ENCODE measurements around the gene HAGHL.
A peak's percentile ranks its signal among the peaks of the same experiment; 100 is the strongest.

The HAGHL gene

GRCh38 chr16:720990-721764 is 5.7 kb upstream of the HAGHL start, which contains the start of gene ANTKMT:
Gene ANTKMT (plus strand): TSS chr16:721146. CDS start chr16:721275, 129 bp downstream.
- DNase-seq (ENCODE audit: low read depth): peak; percentile 49

- no peak for DNase-seq (ENCODE audit: low read depth)
Observed at GRCh38 chr16:721765-722540, 5.0 kb upstream of the HAGHL start.

GRCh38 chr16:722835-723633 is 3.9 kb upstream of the HAGHL start:
- no peak for DNase-seq (ENCODE audit: low read depth)

GRCh38 chr16:723695-724094 is 3.2 kb upstream of the HAGHL start:
- DNase-seq (ENCODE audit: low read depth): no peak

- DNase-seq (ENCODE audit: low read depth): no peak
Observed at GRCh38 chr16:724188-725040, 2.5 kb upstream of the HAGHL start.

GRCh38 chr16:725041-725376 is 1.9 kb upstream of the HAGHL start:
- no peak for DNase-seq (ENCODE audit: low read depth)

- DNase-seq (ENCODE audit: low read depth): no peak
Observed at GRCh38 chr16:725463-726187, 1.3 kb upstream of the HAGHL start.

GRCh38 chr16:726188-726437 is 793 bp upstream of the HAGHL start:
- no peak for DNase-seq (ENCODE audit: low read depth)

- DNase-seq (ENCODE audit: low read depth): no peak
Observed at GRCh38 chr16:727291-727977, 528 bp downstream of the HAGHL start.

GRCh38 chr16:728131-728889 is 1.4 kb downstream of the HAGHL start:
- peak; percentile 41 for DNase-seq (ENCODE audit: low read depth)

GRCh38 chr16:728890-729744 is 2.2 kb downstream of the HAGHL start:
- DNase-seq (ENCODE audit: low read depth): no peak

- no peak for DNase-seq (ENCODE audit: low read depth)
Observed at GRCh38 chr16:729768-730665, 3.1 kb downstream of the HAGHL start.

- no peak for DNase-seq (ENCODE audit: low read depth)
Observed at GRCh38 chr16:730666-731509, 4.0 kb downstream of the HAGHL start.

- DNase-seq (ENCODE audit: low read depth): no peak
Observed at GRCh38 chr16:732332-732731, 5.4 kb downstream of the HAGHL start.

- DNase-seq (ENCODE audit: low read depth): no peak
Observed at GRCh38 chr16:732936-733335, 6.0 kb downstream of the HAGHL start.

GRCh38 chr16:733382-734207 is 6.7 kb downstream of the HAGHL start:
- peak; percentile 40 for DNase-seq (ENCODE audit: low read depth)
